ENCODE results near the gene KIF17. TPM values are rescaled to one million over a fixed set of nuclear protein-coding genes. Genes with fewer than 3 reads are reported as not detected.

KIF17 gene
- total RNA-seq, 1 experiment from 2014 or later: 5.1 TPM

DNA sequence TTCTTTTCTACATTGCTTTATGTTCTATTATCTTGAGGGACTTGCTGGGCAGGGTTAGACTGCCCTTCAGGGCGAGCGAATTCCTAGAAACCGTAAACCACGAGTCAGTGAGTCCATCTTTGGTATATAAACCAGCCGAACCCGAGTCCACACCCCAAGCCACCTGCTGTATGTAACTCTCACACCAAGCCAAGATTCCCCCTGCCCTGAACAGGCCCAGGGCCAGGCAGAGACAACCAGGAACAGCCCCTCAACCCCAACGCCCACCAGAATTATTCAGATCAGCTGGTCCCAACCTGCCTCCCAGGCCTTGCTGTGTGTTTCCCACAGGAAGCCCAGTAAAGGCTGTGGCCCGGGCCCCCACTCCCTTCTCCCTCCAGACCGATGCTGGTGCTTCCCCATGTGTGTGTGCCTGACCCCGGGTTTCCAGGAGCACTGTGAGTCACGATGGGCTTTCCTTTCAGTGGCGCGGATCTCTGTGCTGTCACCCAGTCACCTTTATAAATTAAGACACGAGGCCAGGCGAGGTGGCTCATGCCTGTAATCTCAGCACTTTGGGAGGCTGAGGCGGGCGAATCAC lies 17.1 kb downstream of the KIF17 start:
- Histone ChIP-seq H3K4me1 (ENCODE audit: insufficient read depth, low read length) (no peaks in the 10 kb centered on the region), H4K8ac (replicated peaks; ENCODE audit: insufficient read length, low read depth, low read length) (no peak overlapping the region), H2AK5ac (ENCODE audit: insufficient read length, low read length) (no peak overlapping the region), H3K56ac (ENCODE audit: insufficient read length, low read depth, low read length) (no peak overlapping the region), H2BK15ac (ENCODE audit: low read depth, low read length) (no peak overlapping the region), H3K27me3 (ENCODE audit: insufficient read depth, low read length) (no peaks in the 10 kb centered on the region), H3K14ac (ENCODE audit: insufficient read depth, low read length) (no peak overlapping the region), H3K4ac (ENCODE audit: low read depth, low read length) (no peak overlapping the region), H2AFZ (ENCODE audit: low read length) (no peak overlapping the region), H3K4me2 (ENCODE audit: insufficient read depth, insufficient read length, low read length) (no peak overlapping the region), H4K20me1 (ENCODE audit: control insufficient read depth, insufficient read depth, insufficient read length) (no peaks in the 10 kb centered on the region), H2BK12ac (ENCODE audit: insufficient read length, low read depth, low read length) (no peak overlapping the region), H3K23me2 (ENCODE audit: insufficient read length, low read depth, low read length, poor library complexity, severe bottlenecking) (peaks cover 10% of the 10 kb centered on the region), H3K18ac (ENCODE audit: insufficient read length, low read depth, low read length) (no peak overlapping the region), H2BK5ac (ENCODE audit: insufficient read length, low read length) (no peak overlapping the region), H4K91ac (ENCODE audit: insufficient read length, low read depth, low read length) (no peak overlapping the region), H3K9me3 (ENCODE audit: control insufficient read depth, low read depth, low read length) (no peaks in the 10 kb centered on the region), H3T11ph (ENCODE audit: low read length) (no peak overlapping the region), H3K79me1 (ENCODE audit: insufficient read depth, low read depth, low read length, poor library complexity, severe bottlenecking) (no peaks in the 10 kb centered on the region), H2BK20ac (ENCODE audit: low read depth, low read length, poor library complexity, severe bottlenecking) (no peak overlapping the region), H3K9ac (ENCODE audit: extremely low read depth, insufficient read length, low read length) (no peak overlapping the region), H3K79me2 (ENCODE audit: insufficient read depth, low read length) (no peaks in the 10 kb centered on the region), H3K23ac (ENCODE audit: insufficient read length, low read depth, low read length) (no peak overlapping the region), H4K5ac (ENCODE audit: insufficient read length, low read depth, low read length) (no peak overlapping the region), H3K27ac (ENCODE audit: insufficient read length, low read depth, low read length) (no peak overlapping the region), H2BK120ac (ENCODE audit: low read depth, low read length, poor library complexity, severe bottlenecking) (no peak overlapping the region)
- Mint-ChIP-seq H3K27me3 (ENCODE audit: low read depth) (peaks cover 12% of the 10 kb centered on the region), H3K27ac (no peak overlapping the region; a peak in 1 of 7 replicates), H3K36me3 (ENCODE audit: insufficient read depth in 1 of 3, low read depth in 3 of 3) (peaks cover 0 to 12% (median 5%) of the 10 kb centered on the region in 3 experiments; a peak in 4 of 7 replicates), H3K4me1 (peaks cover 6 to 16% of the 10 kb centered on the region in 2 experiments; a peak in 3 of 4 replicates), H3K4me3 (no peak overlapping the region; a peak in 1 of 5 replicates), H3K9me3 (no peaks in the 10 kb centered on the region)
- TF ChIP-seq, protein P1, sequence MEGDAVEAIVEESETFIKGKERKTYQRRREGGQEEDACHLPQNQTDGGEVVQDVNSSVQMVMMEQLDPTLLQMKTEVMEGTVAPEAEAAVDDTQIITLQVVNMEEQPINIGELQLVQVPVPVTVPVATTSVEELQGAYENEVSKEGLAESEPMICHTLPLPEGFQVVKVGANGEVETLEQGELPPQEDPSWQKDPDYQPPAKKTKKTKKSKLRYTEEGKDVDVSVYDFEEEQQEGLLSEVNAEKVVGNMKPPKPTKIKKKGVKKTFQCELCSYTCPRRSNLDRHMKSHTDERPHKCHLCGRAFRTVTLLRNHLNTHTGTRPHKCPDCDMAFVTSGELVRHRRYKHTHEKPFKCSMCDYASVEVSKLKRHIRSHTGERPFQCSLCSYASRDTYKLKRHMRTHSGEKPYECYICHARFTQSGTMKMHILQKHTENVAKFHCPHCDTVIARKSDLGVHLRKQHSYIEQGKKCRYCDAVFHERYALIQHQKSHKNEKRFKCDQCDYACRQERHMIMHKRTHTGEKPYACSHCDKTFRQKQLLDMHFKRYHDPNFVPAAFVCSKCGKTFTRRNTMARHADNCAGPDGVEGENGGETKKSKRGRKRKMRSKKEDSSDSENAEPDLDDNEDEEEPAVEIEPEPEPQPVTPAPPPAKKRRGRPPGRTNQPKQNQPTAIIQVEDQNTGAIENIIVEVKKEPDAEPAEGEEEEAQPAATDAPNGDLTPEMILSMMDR (conservative IDR thresholded peaks at IDR 0.05): no peak
- WGBS (ENCODE audit: extremely low coverage, insufficient read length, low lambda C conversion rate): no CpG with 5 or more reads among the region's 17 CpGs
- DNase-seq: no peak

Data from H9 (cell line).